Measurements from ENCODE around the gene ZNF792. TPM values are rescaled to one million over a fixed set of nuclear protein-coding genes. Genes with fewer than 3 reads are reported as not detected.

Gene ZNF792
- total and polyA plus RNA-seq, 2 of the 8 experiments (the other 6 are each of a cell fraction or from before 2014, with no cell fraction given) = 2.5 to 7.2 TPM

DNA sequence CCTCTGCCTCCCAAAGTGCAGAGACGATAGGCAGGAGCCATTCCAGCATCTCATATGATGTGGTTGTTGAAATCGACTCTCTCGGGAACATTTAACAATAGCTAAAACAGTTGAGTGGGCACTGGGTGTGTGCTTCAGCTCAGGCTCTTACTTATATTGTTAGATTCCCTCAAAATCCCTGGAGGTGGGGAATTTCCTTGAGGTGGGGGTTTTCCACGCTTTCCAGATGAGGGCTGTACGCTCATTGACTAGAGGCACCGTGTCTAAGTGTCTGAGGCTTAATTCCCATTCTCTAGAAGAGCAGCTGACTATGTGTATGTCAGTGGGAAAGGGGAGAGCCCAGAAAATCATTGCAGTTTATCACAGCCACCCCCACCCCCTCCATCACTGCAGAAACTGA, 25.3 kb upstream of the ZNF792 start (continued):
- TF ChIP-seq, protein P1, sequence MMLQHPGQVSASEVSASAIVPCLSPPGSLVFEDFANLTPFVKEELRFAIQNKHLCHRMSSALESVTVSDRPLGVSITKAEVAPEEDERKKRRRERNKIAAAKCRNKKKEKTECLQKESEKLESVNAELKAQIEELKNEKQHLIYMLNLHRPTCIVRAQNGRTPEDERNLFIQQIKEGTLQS (IDR thresholded peaks at IDR 0.05; ENCODE audit: insufficient read depth, low read depth, low read length) = no peak

Measured in H1 (cell line).